ENCODE results near the gene CLK2.

GRCh38 chr1:155223047-155223446, 50.3 kb downstream of the CLK2 start:
- TF ChIP-seq CTCF (conservative IDR thresholded peaks at IDR 0.05) (no peak), EZH2 (IDR thresholded peaks at IDR 0.05; ENCODE audit: low read depth) (no peak)
